NCI-H345 treated with DMSO at 0.1 percent for 48 hours (cell line): ENCODE measurements around the gene NIN.
"Not testable (repeated sequence)": the region's sequence is repeated elsewhere in the genome, so short reads cannot be mapped to it uniquely, and the experiment has no call there.

ENCODE experiments used
- DNase-seq: peaks from one replicate; lab custom pipeline; 2025; ENCODE audit not compliant: unreplicated experiment; lab: John Stamatoyannopoulos, UW

The NIN gene

GRCh38 chr14:50719911-50720759 is 110.8 kb downstream of the NIN start:
- no peak for DNase-seq

GRCh38 chr14:50718949-50719348 is 112.0 kb downstream of the NIN start:
- DNase-seq = no peak

GRCh38 chr14:50717811-50718210 is 113.2 kb downstream of the NIN start:
- DNase-seq = no peak

GRCh38 chr14:50714450-50715073 is 116.4 kb downstream of the NIN start:
- no peak for DNase-seq

- DNase-seq = no peak
Measured at GRCh38 chr14:50711043-50711442, 119.9 kb downstream of the NIN start.

- DNase-seq = no peak
Measured at GRCh38 chr14:50705026-50705593, 125.9 kb downstream of the NIN start.

GRCh38 chr14:50704454-50705010 is 126.4 kb downstream of the NIN start:
- DNase-seq = no peak

- no peak for DNase-seq
Measured at GRCh38 chr14:50697659-50698290, 133.2 kb downstream of the NIN start.

- DNase-seq = not testable (repeated sequence)
Measured at GRCh38 chr14:50694260-50694659, 136.7 kb downstream of the NIN start.

- DNase-seq = no peak
Measured at GRCh38 chr14:50688875-50689274, 142.1 kb downstream of the NIN start.

- DNase-seq = no peak
Measured at GRCh38 chr14:50679674-50680073, 151.3 kb downstream of the NIN start.

GRCh38 chr14:50678163-50678562 is 152.8 kb downstream of the NIN start:
- DNase-seq = no peak

GRCh38 chr14:50677527-50678063 is 153.4 kb downstream of the NIN start:
- DNase-seq = no peak

- no peak for DNase-seq
Measured at GRCh38 chr14:50676814-50677516, 154.0 kb downstream of the NIN start.

GRCh38 chr14:50675597-50675996 is 155.4 kb downstream of the NIN start:
- DNase-seq = no peak

GRCh38 chr14:50670866-50671256 is 160.1 kb downstream of the NIN start:
- no peak for DNase-seq

- DNase-seq = no peak
Measured at GRCh38 chr14:50670196-50670865, 160.6 kb downstream of the NIN start.
